GM12878 (cell line): Measurements from ENCODE around the gene ARF3. TPM values are rescaled to one million over a fixed set of nuclear protein-coding genes. Genes with fewer than 3 reads are reported as not detected.

Experiments
- BACH1 ChIP-seq: fragments of 450-650 bp; IDR thresholded peaks from 2 replicates; pipeline ENCODE4 v1.6.1; 2017; ENCODE audit warnings: mild to moderate bottlenecking, borderline replicate concordance
- BHLHE40 ChIP-seq, 2 experiments: fragments of 450-650 bp in 1 of 2; IDR thresholded peaks; 2 replicates each; pipeline ENCODE4 v1.6.1; 2011 to 2017; ENCODE audit warnings: low read depth in 2 of 2, borderline replicate concordance in 1 of 2, improper control_type of control experiment in 1 of 2, low read length in 1 of 2, mild to moderate bottlenecking in 1 of 2
- CEBPZ ChIP-seq: fragments of 150-350 bp; IDR thresholded peaks from 2 replicates; pipeline ENCODE4 v1.6.1; 2016; ENCODE audit warnings: low read depth, low read length
- HCFC1 ChIP-seq: fragments of 150-350 bp; IDR thresholded peaks from 2 replicates; pipeline ENCODE4 v1.6.1; 2014; ENCODE audit warnings: low read length
- IKZF2 ChIP-seq, 2 experiments: fragments of 450-650 bp; IDR thresholded peaks; 2 replicates each; pipeline ENCODE4 v1.6.1; 2017; ENCODE audit warnings: mild to moderate bottlenecking in 2 of 2, moderate library complexity in 2 of 2
- NFIC ChIP-seq: IDR thresholded peaks from 2 replicates; pipeline ENCODE4 v1.6.1; 2012; ENCODE audit warnings: low read depth, mild to moderate bottlenecking, inconsistent platforms, low read length, moderate library complexity
- RBBP5 ChIP-seq: fragments of 200-600 bp; sonication (generic); conservative IDR thresholded peaks from 2 replicates; pipeline ENCODE4 v1.6.1; 2016
- RCOR1 ChIP-seq: conservative IDR thresholded peaks from 2 replicates; pipeline ENCODE4 v1.6.1; 2012; ENCODE audit warnings: low read depth, low read length, improper control_type of control experiment
- RUNX3 ChIP-seq: IDR thresholded peaks from 2 replicates; pipeline ENCODE4 v1.6.1; 2012; ENCODE audit warnings: low read length, inconsistent platforms
- USF1 ChIP-seq: IDR thresholded peaks from 2 replicates; pipeline ENCODE4 v1.6.1; 2011; ENCODE audit warnings: borderline replicate concordance, low read depth, mild to moderate bottlenecking, moderate library complexity, mixed read lengths, low read length; ENCODE audit not compliant: insufficient read depth; ENCODE audit errors: extremely low read length
- WRNIP1 ChIP-seq: IDR thresholded peaks from 2 replicates; pipeline ENCODE4 v1.6.1; 2011; ENCODE audit warnings: low read depth, low read length, improper control_type of control experiment, borderline replicate concordance
- YY1 ChIP-seq: IDR thresholded peaks from 2 replicates; pipeline ENCODE4 v1.6.1; 2011; ENCODE audit warnings: low read depth, mild to moderate bottlenecking, low read length
- ZBTB4 ChIP-seq: fragments of 450-650 bp; formaldehyde crosslinking; IDR thresholded peaks from 2 replicates; pipeline ENCODE4 v1.4.0; 2022; ENCODE audit warnings: mild to moderate bottlenecking, moderate library complexity
- polyA plus RNA-seq, 11 experiments: library from polyadenylated mRNA; depleted of rRNA in 4 of 11; unstranded in 6 of 11; stranded (reverse) in 5 of 11; fragments of >200 nt; fragmentation: Nextera tagmentation in 4 of 11; fragmentation: Illumina TruSeq in 1 of 11; extraction: Ambion mirVana in 4 of 11; extraction: Trizol in 1 of 11; gene quantifications; 1 replicate in 1 of 11; 2 replicates in 10 of 11; pipeline versions ENCODE4 v1.2.1 to v1.2.3, GENCODE V29; 2011 to 2016; ENCODE audit warnings: inconsistent platforms in 2 of 11, missing spikeins in 2 of 11, low read depth in 1 of 11
- total RNA-seq, 4 experiments: library from RNA; depleted of rRNA in 3 of 4; stranded (reverse); fragments of >200 nt in 3 of 4; fragmentation: Illumina TruSeq in 1 of 4; extraction: Trizol in 1 of 4; gene quantifications; 2 replicates each; pipeline versions ENCODE4 v1.2.1 to v1.2.3, GENCODE V29; 2013 to 2021
- TF ChIP-seq, protein P1 (sequence below): fragments of 450-650 bp; formaldehyde crosslinking; IDR thresholded peaks from 2 replicates; pipeline ENCODE4 v1.5.0; 2022; ENCODE audit warnings: mild to moderate bottlenecking, missing genetic modification characterization
- TF ChIP-seq, protein P2 (sequence below), 3 experiments: IDR thresholded peaks in 2 of 3; conservative IDR thresholded peaks in 1 of 3; 2 replicates each; pipeline ENCODE4 v1.5.1; 2011; ENCODE audit warnings: low read depth in 3 of 3, low read length in 3 of 3, mild to moderate bottlenecking in 3 of 3, control low read depth in 2 of 3, moderate library complexity in 2 of 3, inconsistent platforms in 1 of 3, mixed read lengths in 1 of 3; ENCODE audit not compliant: control insufficient read depth in 2 of 3, insufficient read depth in 1 of 3; ENCODE audit errors: extremely low read depth in 1 of 3

The ARF3 gene
- total and polyA plus RNA-seq, 10 of the 15 experiments (the other 5 are each of a cell fraction or from before 2014, with no cell fraction given): 8.7 to 263 (median 74.4) TPM

DNA sequence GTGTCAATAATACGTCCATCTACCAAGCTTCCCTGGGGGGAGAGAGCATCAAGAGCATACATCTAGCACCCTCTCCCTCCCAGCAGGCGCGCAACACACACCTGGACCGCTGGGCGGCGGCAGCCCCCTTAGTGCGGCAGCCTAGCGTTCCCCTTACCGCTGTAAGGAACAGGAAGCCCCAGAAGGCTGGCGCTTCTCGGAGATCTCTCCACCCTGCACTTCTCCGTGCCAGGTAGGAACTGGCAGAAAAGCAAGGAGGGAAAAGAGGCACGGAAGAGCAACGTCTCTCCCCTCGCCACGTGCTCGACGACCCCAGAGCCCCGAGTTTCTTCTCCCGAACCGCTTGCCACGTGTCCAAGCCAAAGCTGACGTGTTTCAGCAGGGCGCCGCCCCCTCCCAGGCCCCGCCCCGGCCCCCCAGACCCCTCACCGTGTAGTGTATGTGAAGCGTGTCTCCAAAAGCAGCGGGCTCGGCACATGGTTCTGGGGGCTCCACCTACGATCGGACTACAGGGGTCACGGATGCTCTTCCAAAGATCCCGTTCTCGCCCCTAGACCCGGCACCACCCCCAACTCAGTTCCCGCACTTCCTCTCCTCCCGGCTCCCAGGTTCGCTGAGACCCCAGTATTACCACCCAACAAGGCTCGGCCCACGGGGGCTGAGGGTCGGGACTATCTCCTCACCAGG, 32.5 kb downstream of the ARF3 start (continued):
- TF ChIP-seq RCOR1 (no peak), CEBPZ (no peak), HCFC1 (0 out of 2 replicates have a peak, but pooled peaks have one; percentile 11), USF1 (peak; percentile 66), BACH1 (no peak), WRNIP1 (0 out of 2 replicates have a peak, but pooled peaks have one; percentile 26), IKZF2 (IDR thresholded peaks at IDR 0.05) (no peak), RUNX3 (0 out of 2 replicates have a peak, but pooled peaks have one; percentile 38), ZBTB4 (CRISPR knock-in tag) (no peak), BHLHE40 (IDR thresholded peaks at IDR 0.05; ENCODE audit: borderline replicate concordance in 1 of 2, low read depth in 2 of 2, low read length in 1 of 2) (peak; percentile 30 to 69; a peak in 3 of 4 replicates), NFIC (no peak), RBBP5 (no peak), YY1 (peak; percentile 46; the same call in 1 of the 2 replicates)
- TF ChIP-seq, protein P1, sequence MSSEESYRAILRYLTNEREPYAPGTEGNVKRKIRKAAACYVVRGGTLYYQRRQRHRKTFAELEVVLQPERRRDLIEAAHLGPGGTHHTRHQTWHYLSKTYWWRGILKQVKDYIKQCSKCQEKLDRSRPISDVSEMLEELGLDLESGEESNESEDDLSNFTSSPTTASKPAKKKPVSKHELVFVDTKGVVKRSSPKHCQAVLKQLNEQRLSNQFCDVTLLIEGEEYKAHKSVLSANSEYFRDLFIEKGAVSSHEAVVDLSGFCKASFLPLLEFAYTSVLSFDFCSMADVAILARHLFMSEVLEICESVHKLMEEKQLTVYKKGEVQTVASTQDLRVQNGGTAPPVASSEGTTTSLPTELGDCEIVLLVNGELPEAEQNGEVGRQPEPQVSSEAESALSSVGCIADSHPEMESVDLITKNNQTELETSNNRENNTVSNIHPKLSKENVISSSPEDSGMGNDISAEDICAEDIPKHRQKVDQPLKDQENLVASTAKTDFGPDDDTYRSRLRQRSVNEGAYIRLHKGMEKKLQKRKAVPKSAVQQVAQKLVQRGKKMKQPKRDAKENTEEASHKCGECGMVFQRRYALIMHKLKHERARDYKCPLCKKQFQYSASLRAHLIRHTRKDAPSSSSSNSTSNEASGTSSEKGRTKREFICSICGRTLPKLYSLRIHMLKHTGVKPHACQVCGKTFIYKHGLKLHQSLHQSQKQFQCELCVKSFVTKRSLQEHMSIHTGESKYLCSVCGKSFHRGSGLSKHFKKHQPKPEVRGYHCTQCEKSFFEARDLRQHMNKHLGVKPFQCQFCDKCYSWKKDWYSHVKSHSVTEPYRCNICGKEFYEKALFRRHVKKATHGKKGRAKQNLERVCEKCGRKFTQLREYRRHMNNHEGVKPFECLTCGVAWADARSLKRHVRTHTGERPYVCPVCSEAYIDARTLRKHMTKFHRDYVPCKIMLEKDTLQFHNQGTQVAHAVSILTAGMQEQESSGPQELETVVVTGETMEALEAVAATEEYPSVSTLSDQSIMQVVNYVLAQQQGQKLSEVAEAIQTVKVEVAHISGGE (CRISPR knock-in tag): no peak
- TF ChIP-seq, protein P2, sequence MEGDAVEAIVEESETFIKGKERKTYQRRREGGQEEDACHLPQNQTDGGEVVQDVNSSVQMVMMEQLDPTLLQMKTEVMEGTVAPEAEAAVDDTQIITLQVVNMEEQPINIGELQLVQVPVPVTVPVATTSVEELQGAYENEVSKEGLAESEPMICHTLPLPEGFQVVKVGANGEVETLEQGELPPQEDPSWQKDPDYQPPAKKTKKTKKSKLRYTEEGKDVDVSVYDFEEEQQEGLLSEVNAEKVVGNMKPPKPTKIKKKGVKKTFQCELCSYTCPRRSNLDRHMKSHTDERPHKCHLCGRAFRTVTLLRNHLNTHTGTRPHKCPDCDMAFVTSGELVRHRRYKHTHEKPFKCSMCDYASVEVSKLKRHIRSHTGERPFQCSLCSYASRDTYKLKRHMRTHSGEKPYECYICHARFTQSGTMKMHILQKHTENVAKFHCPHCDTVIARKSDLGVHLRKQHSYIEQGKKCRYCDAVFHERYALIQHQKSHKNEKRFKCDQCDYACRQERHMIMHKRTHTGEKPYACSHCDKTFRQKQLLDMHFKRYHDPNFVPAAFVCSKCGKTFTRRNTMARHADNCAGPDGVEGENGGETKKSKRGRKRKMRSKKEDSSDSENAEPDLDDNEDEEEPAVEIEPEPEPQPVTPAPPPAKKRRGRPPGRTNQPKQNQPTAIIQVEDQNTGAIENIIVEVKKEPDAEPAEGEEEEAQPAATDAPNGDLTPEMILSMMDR (IDR thresholded peaks at IDR 0.05 in 2 of 3, conservative IDR thresholded peaks at IDR 0.05 in 1 of 3; ENCODE audit: control insufficient read depth in 2 of 3, extremely low read depth in 1 of 3, insufficient read depth in 1 of 3, low read depth in 3 of 3, low read length in 3 of 3): peak; percentile 88 to 95 (median 93)
